Measurements from ENCODE around the gene NAV2. TPM values are rescaled to one million over a fixed set of nuclear protein-coding genes. Genes with fewer than 3 reads are reported as not detected.

Gene NAV2
- total RNA-seq, 2 donors from 2014 or later, result 26.4 to 35.5 TPM

DNA sequence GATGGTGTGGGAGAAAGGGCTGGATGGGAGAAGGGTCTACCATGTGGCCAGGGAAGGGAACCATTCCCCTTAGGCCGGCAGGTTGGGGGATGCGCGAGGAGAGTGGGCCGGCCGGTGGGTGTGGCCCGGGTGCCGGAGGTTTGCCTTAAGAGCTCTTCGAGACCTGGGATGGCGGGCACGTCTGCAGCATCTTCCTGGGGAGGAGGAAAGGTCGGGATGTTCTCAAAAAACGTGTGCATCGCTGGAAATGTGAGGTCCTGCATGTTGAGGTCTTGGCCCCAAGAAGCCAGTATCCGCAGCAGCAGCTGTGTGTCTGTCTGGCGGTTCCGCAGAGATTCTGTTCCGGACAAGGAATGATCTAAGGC, 1.4 kb downstream of the NAV2 start:
- ATAC-seq, result no peak
- H3K4me1 ChIP-seq, result peaks cover 33% of the 10 kb centered on the region
- no peaks in the 10 kb centered on the region for H3K9me3 ChIP-seq
- DNase-seq, result peak in 1 of 4 donors; percentile 22
- no peaks in the 10 kb centered on the region for H3K36me3 ChIP-seq (replicated peaks in 1 of 2; ENCODE audit: insufficient read depth in 1 of 2, low read depth in 2 of 2)
- H3K4me3 ChIP-seq, result no peak overlapping the region
- TF ChIP-seq POLR2A (IDR thresholded peaks at IDR 0.05), result no peak
- TF ChIP-seq, protein P1, sequence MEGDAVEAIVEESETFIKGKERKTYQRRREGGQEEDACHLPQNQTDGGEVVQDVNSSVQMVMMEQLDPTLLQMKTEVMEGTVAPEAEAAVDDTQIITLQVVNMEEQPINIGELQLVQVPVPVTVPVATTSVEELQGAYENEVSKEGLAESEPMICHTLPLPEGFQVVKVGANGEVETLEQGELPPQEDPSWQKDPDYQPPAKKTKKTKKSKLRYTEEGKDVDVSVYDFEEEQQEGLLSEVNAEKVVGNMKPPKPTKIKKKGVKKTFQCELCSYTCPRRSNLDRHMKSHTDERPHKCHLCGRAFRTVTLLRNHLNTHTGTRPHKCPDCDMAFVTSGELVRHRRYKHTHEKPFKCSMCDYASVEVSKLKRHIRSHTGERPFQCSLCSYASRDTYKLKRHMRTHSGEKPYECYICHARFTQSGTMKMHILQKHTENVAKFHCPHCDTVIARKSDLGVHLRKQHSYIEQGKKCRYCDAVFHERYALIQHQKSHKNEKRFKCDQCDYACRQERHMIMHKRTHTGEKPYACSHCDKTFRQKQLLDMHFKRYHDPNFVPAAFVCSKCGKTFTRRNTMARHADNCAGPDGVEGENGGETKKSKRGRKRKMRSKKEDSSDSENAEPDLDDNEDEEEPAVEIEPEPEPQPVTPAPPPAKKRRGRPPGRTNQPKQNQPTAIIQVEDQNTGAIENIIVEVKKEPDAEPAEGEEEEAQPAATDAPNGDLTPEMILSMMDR (IDR thresholded peaks at IDR 0.05), result no peak
- 9 to 10% methylated on average over 10 to 17 of the region's 17 CpGs for WGBS, 2 donors
- peaks cover 0 to 12% of the 10 kb centered on the region in 2 donors for H3K27me3 ChIP-seq
- peak overlapping the region in 2 of 4 donors; percentile 42 to 73 for H3K27ac ChIP-seq
- intact Hi-C loops (cut with DNase I), result no loop called here

GRCh38 chr11:19714387-19715363, 2.0 kb downstream of the NAV2 start:
- Histone ChIP-seq H3K27me3 (peaks cover 0 to 12% of the 10 kb centered on the region in 2 donors), H3K4me3 (no peak overlapping the region), H3K4me1 (peaks cover 33% of the 10 kb centered on the region), H3K36me3 (replicated peaks in 1 of 2; ENCODE audit: insufficient read depth in 1 of 2, low read depth in 2 of 2) (no peaks in the 10 kb centered on the region), H3K27ac (peak overlapping the region in 3 of 4 donors; percentile 1 to 73 (median 42)), H3K9me3 (no peaks in the 10 kb centered on the region)
- ATAC-seq (no peak), DNase-seq (peak in 3 of 4 donors; percentile 24 to 63 (median 34))
- intact Hi-C loops (cut with DNase I), result no loop called here
- TF ChIP-seq, protein P1 (IDR thresholded peaks at IDR 0.05), result no peak
- no peak for TF ChIP-seq POLR2A (IDR thresholded peaks at IDR 0.05)
- WGBS, 2 donors, result 27 to 61% methylated on average over 17 to 25 of the region's 25 CpGs

- Histone ChIP-seq H3K9me3 (no peaks in the 10 kb centered on the region), H3K36me3 (replicated peaks in 1 of 2; ENCODE audit: insufficient read depth in 1 of 2, low read depth in 2 of 2) (no peaks in the 10 kb centered on the region), H3K4me3 (no peak overlapping the region), H3K4me1 (peaks cover 33% of the 10 kb centered on the region), H3K27ac (peak overlapping the region in 3 of 4 donors; percentile 1 to 73 (median 42)), H3K27me3 (peaks cover 0 to 12% of the 10 kb centered on the region in 2 donors)
- ATAC-seq (no peak), DNase-seq (peak in 2 of 4 donors; percentile 18 to 50)
- 58 to 65% methylated on average over 6 of the region's 6 CpGs for WGBS, 2 donors
- intact Hi-C loops (cut with DNase I), result no loop called here
- TF ChIP-seq, protein P1 (IDR thresholded peaks at IDR 0.05), result no peak
- no peak for TF ChIP-seq POLR2A (IDR thresholded peaks at IDR 0.05)
Measured at GRCh38 chr11:19715373-19715772, 2.7 kb downstream of the NAV2 start.

DNA sequence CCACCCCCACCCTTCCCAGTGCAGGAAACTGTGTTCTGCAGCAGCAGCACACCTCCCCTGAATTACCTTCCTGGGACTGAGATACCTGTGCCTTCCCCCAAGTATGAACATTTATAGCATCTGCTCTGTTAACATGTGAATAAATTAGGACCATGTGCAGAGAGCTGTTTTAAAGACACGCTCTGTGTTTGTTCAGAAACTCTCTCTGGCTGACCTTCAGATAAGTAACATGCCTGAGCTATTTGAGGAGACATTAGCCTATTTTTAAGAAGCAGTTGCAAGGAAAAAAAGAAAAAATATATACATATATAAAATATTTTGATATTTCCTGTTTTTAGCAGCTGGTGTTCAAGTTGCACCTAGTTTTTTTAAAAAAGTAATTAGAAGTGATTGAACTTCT, 5.4 kb downstream of the NAV2 start:
- no peak overlapping the region for H3K4me3 ChIP-seq
- H3K9me3 ChIP-seq, result no peaks in the 10 kb centered on the region
- WGBS, 2 donors, result 31 to 36% methylated on average over 1 of the region's 1 CpG
- ATAC-seq (no peak), DNase-seq (no peak)
- no peak overlapping the region for H3K27ac ChIP-seq
- no peaks in the 10 kb centered on the region for H3K36me3 ChIP-seq (replicated peaks in 1 of 2; ENCODE audit: insufficient read depth in 1 of 2, low read depth in 2 of 2)
- peaks cover 20% of the 10 kb centered on the region for H3K4me1 ChIP-seq
- intact Hi-C loops (cut with DNase I), result no loop called here
- TF ChIP-seq POLR2A (IDR thresholded peaks at IDR 0.05), result no peak
- TF ChIP-seq, protein P1 (IDR thresholded peaks at IDR 0.05), result no peak
- H3K27me3 ChIP-seq, result peaks cover 0 to 12% of the 10 kb centered on the region in 2 donors

Data from body of pancreas (tissue), 4 donors.